Dedifferentiated amniotic fluid mesenchymal stem cell (primary cell): Measurements from ENCODE around the gene IQCH.
A peak's percentile ranks its signal among the peaks of the same experiment; 100 is the strongest.

ENCODE experiments used
- DNase-seq: peaks from one replicate; pipeline ENCODE4 v3.0.0-alpha.2; 2016; ENCODE audit errors: extremely low spot score

IQCH gene

GRCh38 chr15:67394873-67395639 lies 140.5 kb downstream of the IQCH start:
- DNase-seq: no peak

- no peak for DNase-seq
Observed at GRCh38 chr15:67396114-67396513, 141.5 kb downstream of the IQCH start.

- no peak for DNase-seq
Observed at GRCh38 chr15:67397139-67397538, 142.6 kb downstream of the IQCH start.

GRCh38 chr15:67399925-67400324 lies 145.3 kb downstream of the IQCH start:
- no peak for DNase-seq

GRCh38 chr15:67400890-67401289 lies 146.3 kb downstream of the IQCH start:
- DNase-seq: no peak

GRCh38 chr15:67401336-67401735 lies 146.8 kb downstream of the IQCH start:
- DNase-seq: no peak

GRCh38 chr15:67403428-67404154 lies 149.0 kb downstream of the IQCH start:
- DNase-seq: no peak

- DNase-seq: no peak
Observed at GRCh38 chr15:67405208-67406191, 150.9 kb downstream of the IQCH start.

- DNase-seq: no peak
Observed at GRCh38 chr15:67406257-67406861, 151.8 kb downstream of the IQCH start.

GRCh38 chr15:67407786-67408185 lies 153.2 kb downstream of the IQCH start:
- no peak for DNase-seq

GRCh38 chr15:67409175-67409574 lies 154.6 kb downstream of the IQCH start:
- no peak for DNase-seq

GRCh38 chr15:67411486-67411885 lies 156.9 kb downstream of the IQCH start:
- no peak for DNase-seq

- no peak for DNase-seq
Observed at GRCh38 chr15:67413770-67414390, 159.3 kb downstream of the IQCH start.

- DNase-seq: no peak
Observed at GRCh38 chr15:67415181-67415580, 160.6 kb downstream of the IQCH start.

- DNase-seq: no peak
Observed at GRCh38 chr15:67416891-67417290, 162.3 kb downstream of the IQCH start.

- DNase-seq: no peak
Observed at GRCh38 chr15:67419705-67420104, 165.1 kb downstream of the IQCH start.

- no peak for DNase-seq
Observed at GRCh38 chr15:67420137-67420536, 165.6 kb downstream of the IQCH start.

GRCh38 chr15:67421105-67421504 lies 166.5 kb downstream of the IQCH start:
- DNase-seq: no peak

GRCh38 chr15:67422296-67422695 lies 167.7 kb downstream of the IQCH start:
- DNase-seq: no peak

GRCh38 chr15:67433495-67434099 lies 179.0 kb downstream of the IQCH start:
- DNase-seq: peak; percentile 21
